GM18867 (cell line): ENCODE measurements around the gene RNASEH2A.
A peak's percentile ranks its signal among the peaks of the same experiment; 100 is the strongest.

Experiments
- ATAC-seq: cut with Tn5 transposase; IDR thresholded peaks from one replicate; pipeline ENCODE4 v1.9.1; 2021; ENCODE audit warnings: mild to moderate bottlenecking, moderate library complexity; ENCODE audit not compliant: unreplicated experiment

Gene RNASEH2A

DNA sequence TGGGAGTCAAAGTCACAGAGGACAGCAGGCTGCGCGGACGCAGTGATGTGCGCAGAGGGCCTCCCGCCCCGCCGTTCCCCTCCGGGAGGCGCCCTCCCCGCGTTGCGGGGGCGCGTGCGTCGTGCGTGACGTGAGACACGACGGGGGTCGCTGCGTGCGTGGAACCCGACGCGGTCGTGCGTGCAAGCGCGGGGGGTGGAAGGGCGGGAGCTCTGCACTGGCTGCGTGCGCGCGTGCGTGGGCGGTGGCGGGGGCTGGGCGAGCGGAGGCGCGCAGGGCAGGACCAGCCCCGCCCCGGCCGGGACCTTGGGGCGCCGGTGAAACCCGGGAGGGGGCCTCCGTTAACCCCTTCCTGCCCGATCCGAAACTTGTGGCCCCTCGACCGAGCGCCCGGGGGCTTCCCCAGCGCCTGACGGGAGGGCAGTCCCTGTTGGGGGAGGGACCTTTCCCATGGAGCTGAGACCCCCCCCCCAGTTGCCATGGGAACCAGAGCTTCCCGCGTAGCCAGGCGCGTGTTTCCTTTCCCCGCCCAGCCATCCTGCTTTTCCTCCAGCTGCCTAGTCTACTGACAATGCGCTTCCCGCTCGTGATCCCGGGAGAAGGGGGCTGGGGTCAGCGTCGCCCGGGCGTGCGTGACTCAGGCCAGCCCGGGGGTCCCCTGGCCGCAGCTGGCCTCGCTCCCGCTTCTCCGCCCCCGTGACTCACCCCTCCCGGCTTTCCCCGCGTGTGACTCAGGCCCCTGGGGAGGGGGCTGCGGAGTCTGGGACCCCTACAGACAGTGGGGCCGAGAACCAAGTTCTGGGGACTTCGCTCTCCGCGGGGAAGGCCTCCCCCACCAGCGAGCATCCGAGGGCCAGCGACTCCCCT lies 23.7 kb upstream of the RNASEH2A start:
- peak; percentile 44 for ATAC-seq

DNA sequence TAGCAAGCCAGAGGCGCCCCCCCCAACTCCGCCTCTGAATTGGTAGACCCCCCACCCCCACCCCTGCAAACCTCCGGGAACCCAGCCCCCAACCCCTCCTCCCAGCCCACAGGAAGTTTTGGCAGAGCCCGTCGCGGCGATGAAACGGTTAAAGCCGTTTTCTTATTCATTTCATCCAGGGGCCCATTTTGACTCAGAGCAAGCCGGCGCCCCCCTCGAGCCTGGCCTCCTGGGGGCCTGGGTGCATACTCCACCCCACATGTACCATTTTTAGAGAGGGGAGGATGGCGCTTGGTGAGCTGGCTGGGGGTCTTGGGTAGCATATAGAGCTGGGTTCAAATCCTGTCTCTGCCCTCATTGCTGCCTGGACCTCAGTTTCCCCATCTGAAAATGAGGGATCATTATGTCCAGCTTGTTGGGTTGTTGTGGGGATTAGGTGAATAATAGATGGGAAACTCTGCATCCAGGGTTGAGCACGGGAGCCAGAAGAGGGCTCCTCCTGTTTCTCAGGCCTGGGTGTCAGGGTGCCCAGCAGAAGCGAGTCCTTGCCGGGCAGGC lies 23.0 kb upstream of the RNASEH2A start:
- ATAC-seq: no peak

DNA sequence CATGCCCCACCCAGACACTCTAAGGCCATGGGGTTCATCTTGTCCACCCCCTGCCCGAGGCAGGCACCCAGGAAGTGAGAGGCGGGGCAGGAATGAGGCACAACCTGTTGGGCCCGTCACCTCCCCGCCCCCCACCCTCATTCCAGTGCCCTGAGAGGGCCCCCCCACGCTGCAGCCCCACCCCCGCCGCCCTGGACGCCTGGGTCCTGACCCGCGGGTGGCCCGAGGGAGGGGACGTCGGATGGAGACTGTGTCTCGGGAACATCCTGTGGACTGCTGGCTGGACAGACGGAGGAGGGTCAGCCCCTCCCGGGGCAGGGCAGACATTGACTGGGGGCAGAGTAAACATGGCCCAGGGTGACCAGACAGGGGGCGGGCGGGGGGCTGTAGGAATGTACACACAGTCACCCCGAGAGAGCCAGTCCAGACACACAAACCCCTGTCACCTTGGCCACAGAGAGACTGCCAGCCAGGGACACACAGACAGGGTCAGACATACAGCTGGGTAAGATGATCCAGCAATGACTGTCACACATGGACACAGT lies 22.5 kb upstream of the RNASEH2A start:
- no peak for ATAC-seq

DNA sequence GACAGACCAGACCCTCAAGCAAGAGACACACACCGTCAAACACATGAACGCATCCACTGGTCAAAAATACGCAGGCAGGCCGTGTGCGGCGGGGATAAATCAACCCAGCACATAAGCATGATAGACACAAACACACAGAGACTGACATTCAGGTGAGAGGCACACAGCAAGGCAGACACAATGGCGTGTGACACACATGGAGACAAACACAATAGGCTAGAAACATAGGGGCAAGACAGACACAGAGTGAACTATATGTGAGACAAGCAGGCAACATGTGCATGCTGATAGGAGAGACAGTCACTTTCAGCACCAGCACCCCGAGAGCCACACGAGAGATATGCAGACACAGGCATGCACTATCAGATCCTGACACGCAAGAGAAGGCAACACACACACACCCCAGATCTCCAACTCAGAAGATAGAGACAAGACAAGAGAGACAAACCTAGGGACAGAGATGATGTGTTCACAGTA lies 22.0 kb upstream of the RNASEH2A start:
- ATAC-seq: no peak

DNA sequence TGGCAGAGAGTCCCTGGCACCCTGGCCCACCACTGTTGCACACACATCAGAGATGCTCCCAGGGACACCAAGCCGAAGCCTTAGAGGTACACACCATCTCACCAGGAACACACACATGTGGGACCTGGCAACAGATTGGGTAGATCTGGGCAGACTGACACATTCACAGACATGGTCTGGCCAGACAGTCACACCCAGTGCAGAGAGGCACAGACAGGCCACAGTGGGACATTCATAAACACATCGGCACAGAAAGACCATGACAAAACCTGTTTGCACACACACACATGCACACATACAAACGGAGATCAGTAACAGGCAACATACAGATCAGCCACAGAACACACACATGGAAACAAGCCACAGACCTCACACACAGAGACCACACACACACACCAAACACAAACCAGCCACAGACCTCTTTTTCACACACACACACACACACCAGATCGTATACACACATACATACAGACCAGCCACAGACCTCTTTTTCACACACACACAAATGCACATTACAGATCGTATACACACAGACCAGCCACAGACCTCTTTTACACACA lies 21.4 kb upstream of the RNASEH2A start:
- no peak for ATAC-seq

DNA sequence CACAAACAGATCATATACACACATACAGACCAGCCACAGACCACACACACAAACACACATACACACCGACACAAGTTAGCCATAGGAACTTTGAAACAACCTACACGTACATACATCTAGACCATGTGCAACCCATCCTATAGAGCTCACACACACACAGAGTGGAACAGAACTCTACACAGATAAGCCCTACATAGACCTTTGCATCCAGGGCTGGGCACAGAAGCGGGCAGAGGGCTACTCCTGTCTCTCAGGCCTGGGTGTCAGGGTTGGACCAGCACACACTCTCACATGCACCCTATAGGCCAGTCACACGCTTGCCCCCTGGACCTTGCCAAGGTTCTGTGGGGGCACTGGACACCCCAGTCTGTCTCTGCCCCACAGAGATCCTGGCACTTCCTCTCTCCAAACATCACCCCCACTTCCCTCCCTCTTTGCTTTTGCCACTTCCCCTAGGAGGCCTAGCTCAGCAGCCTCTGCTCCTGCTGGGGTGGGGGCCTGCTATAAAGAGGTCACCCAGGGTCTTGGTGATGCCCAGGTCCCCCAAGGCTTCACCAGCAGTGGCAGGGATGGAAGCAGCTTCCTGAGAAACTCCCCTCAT lies 20.9 kb upstream of the RNASEH2A start:
- no peak for ATAC-seq

DNA sequence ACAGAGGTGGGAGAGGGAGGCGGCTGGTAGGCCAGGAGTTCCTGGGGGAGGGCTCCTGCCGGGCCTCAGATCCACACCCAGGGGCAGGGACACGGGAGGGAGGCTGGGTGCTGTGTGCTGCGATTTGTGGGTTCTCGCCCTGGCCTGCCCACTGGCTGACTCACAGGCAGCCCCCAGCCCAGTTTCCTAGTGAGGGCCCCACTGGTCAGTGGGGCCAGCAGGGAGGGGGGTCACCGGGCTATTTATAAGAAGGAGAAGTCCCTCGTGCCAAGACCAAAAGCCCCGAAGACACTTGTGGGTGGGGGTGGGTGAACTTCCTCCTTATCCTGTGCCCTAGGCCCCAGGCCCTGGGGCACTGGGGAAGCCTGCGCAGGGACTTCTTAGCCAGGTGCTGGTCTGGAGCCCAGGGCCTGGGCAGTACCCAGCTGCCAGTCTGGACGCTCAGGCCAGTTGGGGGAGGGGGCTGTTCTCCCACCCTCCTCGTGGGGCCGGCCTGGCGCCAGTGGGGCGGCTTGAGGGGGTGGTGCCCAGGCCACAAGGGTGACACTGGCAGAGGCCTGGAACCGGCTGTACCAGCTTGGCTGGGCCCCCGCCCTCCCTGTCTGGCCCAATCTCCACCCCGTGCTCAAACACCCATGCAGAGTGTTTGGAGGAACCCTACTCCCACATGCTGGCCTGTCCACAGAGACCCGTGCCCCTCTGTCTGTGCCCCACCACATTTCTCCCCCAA lies 20.1 kb upstream of the RNASEH2A start:
- ATAC-seq: no peak

DNA sequence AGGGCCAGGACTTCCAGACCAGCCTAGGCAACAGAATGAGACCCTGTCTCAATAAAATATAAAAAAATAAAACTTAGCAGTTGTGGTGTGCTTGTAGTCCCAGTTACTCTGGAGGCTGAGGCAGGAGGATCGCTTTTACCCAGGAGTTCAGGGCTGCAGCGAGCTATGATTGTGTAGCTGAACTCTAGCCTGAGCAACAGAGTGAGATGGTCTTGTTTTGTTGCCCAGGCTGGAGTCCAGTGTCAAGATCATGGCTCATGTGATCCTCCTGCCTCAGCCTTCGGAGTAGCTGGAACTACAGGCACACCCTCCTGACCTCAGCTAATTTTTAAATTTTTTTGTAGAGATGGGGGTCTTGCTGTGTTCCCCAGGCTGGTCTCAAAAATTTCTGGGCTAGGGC lies 19.4 kb upstream of the RNASEH2A start:
- ATAC-seq: no peak

DNA sequence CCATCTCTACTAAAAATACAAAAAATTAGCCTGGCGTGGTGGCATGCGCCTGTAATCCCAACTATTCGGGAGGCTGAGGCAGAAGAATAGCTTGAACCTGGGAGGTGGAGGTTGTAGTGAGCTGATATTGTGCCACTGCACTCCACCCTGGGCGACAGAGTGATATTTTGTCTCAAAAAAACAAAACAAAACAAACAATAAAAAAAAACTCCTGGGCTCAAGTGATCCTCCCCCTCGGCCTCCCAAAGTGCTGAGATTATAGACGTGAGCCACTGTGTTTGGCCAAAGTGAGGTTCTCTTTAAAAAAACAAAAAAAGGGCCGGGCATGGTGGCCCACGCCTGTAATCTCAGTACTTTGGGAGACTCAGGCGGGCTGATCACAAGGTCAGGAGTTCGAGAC lies 18.9 kb upstream of the RNASEH2A start:
- no peak for ATAC-seq

DNA sequence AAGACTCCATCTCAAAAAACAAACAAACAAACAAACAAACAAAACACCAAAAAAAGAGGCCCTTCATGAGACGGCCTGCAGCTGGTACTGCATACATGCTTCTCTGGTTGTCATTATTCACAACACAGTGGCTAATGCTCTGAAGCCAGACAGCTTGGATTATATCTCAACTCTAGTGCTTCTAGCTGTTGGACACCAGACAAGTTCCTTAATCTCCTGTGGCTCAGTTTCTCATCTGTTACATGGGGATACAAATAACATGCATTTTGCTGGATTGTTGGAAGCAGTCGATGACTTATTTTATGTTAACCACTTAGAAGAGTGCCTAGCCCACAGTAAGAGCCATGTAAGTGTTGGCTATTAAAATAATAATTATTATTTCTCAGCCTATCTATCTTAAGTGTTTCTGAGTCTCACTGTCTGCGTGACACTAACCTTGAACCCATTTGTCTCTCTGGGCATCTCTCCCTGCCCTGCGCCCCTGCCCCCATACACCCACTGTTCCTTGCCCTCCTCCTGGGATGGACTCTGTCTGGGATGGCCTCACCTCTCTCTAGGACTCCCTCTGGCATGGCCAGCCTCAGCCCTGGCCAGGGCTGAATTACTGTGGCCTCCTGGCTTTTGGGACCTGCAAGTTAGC lies 18.2 kb upstream of the RNASEH2A start:
- no peak for ATAC-seq

DNA sequence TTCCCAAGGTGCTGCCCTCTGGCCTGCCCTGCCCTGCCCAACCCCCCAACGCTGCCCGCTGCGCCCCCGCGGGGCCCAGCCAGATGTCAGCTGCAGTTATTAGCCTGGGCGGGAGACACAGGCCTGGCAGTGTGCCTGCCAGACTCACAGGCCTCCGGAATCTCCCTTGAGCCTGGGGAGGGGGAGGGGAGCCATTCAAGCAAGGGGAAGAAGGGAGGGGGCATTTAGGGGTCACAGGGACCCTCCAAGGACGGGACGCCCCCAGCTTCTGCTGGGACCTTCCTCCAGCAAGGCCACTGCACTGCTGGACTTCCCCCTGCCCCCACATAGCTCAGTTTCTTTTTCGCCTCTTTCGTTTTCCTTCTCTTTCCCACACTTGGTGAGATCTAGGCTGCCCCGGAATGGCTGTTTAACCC lies 17.7 kb upstream of the RNASEH2A start:
- ATAC-seq: no peak

DNA sequence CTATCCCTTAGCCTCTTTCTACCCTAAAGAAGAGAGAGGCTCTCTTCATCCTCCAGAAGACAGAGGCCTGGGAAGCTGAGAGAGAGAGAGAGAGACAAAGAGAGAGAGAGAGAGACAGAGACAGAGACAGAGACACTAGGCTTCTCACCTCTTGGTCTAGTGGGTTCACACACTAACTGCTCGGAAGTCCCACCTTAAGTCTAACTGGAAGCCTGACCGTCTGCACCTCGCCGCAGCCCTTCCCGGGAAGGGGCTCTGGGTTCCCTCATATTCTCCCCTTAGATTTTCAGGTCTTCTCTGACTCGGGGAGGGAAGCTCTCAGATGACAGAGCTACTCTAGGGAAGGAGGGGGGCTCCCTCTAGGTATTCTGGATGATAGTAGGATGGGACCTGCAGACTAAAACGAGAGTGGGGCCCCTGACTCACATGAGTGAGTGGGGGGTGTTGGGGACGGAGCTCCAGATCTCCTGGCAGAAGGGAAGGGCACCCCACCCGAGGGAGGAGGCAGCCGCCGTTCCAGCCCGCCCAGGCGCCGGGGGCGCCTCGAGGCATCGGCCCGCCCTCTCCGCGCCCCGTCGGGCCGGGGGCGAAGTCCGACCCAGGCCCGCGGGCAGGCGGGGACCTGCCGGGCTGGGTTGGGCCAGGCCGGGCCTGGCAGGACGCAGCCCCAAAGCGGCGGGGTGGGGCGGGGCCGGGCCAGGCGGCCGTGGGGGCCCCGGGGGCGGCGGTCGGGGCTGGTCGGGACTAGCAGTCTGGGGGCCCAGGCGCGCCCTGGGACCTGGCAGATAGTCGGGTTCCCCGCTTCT lies 17.1 kb upstream of the RNASEH2A start:
- ATAC-seq: no peak

DNA sequence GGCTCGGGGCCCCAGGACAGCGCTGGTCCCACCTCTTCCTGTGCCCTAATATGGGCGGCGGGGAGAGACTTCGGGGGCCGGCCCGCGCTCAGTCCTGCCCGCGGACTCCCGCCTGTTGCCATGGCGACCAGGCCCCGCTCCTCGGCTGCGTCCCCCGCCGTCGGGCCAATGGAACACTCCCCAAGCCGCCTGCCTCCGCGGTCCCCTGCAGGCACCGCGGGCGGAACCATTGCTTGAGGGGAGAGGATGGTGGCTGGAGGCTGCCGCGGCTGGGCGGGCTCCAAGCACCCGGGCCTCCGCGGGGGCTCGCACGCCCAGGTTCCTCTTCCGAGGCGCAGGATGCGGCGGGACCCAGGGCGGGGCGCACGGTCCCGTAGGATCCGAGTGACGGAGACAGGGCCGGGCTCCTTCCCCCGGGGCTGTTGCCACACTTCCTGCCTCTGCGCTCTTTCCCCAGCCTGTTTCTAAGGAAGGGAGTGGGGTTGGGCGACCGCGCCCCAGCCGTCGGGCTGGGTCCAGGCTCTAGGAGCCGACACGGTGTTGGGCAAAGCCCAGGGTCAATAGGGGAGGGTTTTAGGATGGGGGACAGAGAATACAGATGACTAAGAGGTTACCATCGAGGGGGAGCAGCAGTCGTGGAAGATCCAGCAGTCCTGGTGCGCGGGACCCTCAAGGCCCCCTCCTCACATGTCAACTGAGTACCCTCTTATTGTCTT lies 16.3 kb upstream of the RNASEH2A start:
- ATAC-seq: peak; percentile 38

DNA sequence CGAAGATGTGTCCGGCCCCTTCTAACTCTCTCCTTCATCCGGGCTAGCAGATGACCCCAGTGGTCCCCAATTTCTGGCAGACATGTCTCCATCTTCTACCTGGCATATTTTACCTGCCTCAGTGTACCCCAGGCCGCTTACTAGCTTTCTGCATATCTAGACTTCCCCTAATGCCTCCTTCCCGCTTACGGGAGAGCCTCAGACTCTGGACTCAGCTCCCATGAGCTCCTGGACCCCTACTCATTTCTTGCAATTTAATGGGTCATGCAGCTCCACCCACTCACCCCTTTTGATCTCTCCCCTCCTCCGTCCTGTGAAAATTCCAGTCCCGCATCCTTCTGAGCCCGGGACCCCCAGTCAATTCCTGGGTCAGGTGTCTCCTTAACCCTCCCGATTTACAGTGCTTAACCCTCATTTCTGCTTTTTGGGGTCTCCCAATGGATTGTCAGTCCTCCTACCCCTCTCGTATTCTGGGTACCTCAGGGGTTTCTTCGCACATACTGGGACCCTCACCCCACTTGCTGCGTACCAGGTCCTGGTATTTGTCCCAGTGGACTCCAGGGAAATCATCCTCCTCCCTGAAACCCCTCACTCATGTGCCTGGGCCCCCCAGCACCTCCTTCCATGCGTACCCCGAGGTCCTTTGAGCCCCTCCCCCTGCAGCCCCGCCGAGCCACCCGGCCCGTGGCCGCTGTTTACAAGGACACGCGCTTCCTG lies 15.6 kb upstream of the RNASEH2A start:
- no peak for ATAC-seq

DNA sequence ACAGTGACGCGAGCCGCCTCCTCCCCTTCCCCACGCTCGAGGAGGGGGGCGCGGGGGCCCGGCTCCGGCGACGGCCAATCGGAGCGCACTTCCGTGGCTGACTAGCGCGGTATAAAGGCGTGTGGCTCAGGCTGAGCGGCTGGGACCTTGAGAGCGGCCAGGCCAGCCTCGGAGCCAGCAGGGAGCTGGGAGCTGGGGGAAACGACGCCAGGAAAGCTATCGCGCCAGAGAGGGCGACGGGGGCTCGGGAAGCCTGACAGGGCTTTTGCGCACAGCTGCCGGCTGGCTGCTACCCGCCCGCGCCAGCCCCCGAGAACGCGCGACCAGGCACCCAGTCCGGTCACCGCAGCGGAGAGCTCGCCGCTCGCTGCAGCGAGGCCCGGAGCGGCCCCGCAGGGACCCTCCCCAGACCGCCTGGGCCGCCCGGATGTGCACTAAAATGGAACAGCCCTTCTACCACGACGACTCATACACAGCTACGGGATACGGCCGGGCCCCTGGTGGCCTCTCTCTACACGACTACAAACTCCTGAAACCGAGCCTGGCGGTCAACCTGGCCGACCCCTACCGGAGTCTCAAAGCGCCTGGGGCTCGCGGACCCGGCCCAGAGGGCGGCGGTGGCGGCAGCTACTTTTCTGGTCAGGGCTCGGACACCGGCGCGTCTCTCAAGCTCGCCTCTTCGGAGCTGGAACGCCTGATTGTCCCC lies 14.9 kb upstream of the RNASEH2A start, which contains the start of gene JUNB:
Gene JUNB, plus strand, starts transcription at position 142 of the 706 bp plus-strand sequence. Its CDS starts 286 bp downstream, at position 428.
- ATAC-seq: peak; percentile 32

DNA sequence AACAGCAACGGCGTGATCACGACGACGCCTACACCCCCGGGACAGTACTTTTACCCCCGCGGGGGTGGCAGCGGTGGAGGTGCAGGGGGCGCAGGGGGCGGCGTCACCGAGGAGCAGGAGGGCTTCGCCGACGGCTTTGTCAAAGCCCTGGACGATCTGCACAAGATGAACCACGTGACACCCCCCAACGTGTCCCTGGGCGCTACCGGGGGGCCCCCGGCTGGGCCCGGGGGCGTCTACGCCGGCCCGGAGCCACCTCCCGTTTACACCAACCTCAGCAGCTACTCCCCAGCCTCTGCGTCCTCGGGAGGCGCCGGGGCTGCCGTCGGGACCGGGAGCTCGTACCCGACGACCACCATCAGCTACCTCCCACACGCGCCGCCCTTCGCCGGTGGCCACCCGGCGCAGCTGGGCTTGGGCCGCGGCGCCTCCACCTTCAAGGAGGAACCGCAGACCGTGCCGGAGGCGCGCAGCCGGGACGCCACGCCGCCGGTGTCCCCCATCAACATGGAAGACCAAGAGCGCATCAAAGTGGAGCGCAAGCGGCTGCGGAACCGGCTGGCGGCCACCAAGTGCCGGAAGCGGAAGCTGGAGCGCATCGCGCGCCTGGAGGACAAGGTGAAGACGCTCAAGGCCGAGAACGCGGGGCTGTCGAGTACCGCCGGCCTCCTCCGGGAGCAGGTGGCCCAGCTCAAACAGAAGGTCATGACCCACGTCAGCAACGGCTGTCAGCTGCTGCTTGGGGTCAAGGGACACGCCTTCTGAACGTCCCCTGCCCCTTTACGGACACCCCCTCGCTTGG lies 14.1 kb upstream of the RNASEH2A start:
- ATAC-seq: no peak

DNA sequence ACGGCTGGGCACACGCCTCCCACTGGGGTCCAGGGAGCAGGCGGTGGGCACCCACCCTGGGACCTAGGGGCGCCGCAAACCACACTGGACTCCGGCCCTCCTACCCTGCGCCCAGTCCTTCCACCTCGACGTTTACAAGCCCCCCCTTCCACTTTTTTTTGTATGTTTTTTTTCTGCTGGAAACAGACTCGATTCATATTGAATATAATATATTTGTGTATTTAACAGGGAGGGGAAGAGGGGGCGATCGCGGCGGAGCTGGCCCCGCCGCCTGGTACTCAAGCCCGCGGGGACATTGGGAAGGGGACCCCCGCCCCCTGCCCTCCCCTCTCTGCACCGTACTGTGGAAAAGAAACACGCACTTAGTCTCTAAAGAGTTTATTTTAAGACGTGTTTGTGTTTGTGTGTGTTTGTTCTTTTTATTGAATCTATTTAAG lies 13.5 kb upstream of the RNASEH2A start:
- no peak for ATAC-seq
